Common myeloid progenitor, CD34-positive (primary cell): ENCODE results near the gene SMARCD1.

ENCODE experiments used
- CTCF ChIA-PET: fragments of 350-600 bp; sonication (Branson Sonifier 250); formaldehyde crosslinking; loops from one replicate; lab custom pipeline; 2021; ENCODE audit warnings: antibody characterized with exemption; lab: Charles Lee
- POLR2A ChIA-PET: fragments of 350-600 bp; sonication (Branson Sonifier 250); formaldehyde crosslinking; loops from one replicate; lab custom pipeline; 2021; ENCODE audit warnings: antibody characterized with exemption; lab: Charles Lee
- DNase-seq, 3 donors: peaks; one replicate each; pipeline versions ENCODE4 v3.0.0 to v3.0.0-alpha.2; 2013
- H3K27ac ChIP-seq, 2 experiments: 1 replicate in 1 of 2; 2 replicates in 1 of 2; pipeline ENCODE4 v1.7.0; 2013; ENCODE audit warnings: inconsistent platforms in 2 of 2, low read length in 2 of 2, mild to moderate bottlenecking in 2 of 2, low read depth in 1 of 2, moderate library complexity in 1 of 2; ENCODE audit not compliant: severe bottlenecking in 2 of 2, insufficient read depth in 1 of 2, poor library complexity in 1 of 2
- H3K27me3 ChIP-seq, 5 experiments: replicated peaks in 2 of 5; 1 replicate in 3 of 5; 2 replicates in 2 of 5; pipeline versions ENCODE4 v1.6.1 to v1.7.0; 2013; ENCODE audit warnings: low read length in 4 of 5, mild to moderate bottlenecking in 2 of 5, moderate library complexity in 2 of 5, inconsistent platforms in 1 of 5; ENCODE audit not compliant: insufficient read depth in 5 of 5, control insufficient read depth in 4 of 5
- H3K36me3 ChIP-seq, 4 experiments: 1 replicate in 2 of 4; 2 replicates in 2 of 4; pipeline versions ENCODE4 v1.6.1 to v1.7.0; 2013; ENCODE audit warnings: low read length in 3 of 4, control low read depth in 1 of 4, mild to moderate bottlenecking in 1 of 4; ENCODE audit not compliant: control insufficient read depth in 4 of 4, insufficient read depth in 4 of 4
- H3K4me1 ChIP-seq, 4 experiments: 1 replicate in 3 of 4; 2 replicates in 1 of 4; pipeline versions ENCODE4 v1.6.1 to v1.7.1; 2013; ENCODE audit warnings: low read length in 3 of 4, mild to moderate bottlenecking in 3 of 4, control low read depth in 1 of 4, inconsistent platforms in 1 of 4, moderate library complexity in 1 of 4; ENCODE audit not compliant: control insufficient read depth in 4 of 4, insufficient read depth in 4 of 4; ENCODE audit errors: control extremely low read depth in 1 of 4
- H3K4me3 ChIP-seq, 7 experiments: 1 replicate in 4 of 7; 2 replicates in 3 of 7; pipeline versions ENCODE4 v1.5.1 to v1.7.0; 2013; ENCODE audit warnings: mild to moderate bottlenecking in 7 of 7, low read length in 6 of 7, moderate library complexity in 6 of 7, inconsistent platforms in 2 of 7, low read depth in 2 of 7, control low read depth in 1 of 7; ENCODE audit not compliant: insufficient read depth in 4 of 7, control insufficient read depth in 1 of 7; ENCODE audit errors: extremely low read depth in 1 of 7
- H3K9me3 ChIP-seq, 5 experiments: 1 replicate in 4 of 5; 2 replicates in 1 of 5; pipeline versions ENCODE4 v1.6.1 to v1.7.1; 2013; ENCODE audit warnings: low read length in 4 of 5, mild to moderate bottlenecking in 2 of 5, inconsistent platforms in 1 of 5, low read depth in 1 of 5, moderate library complexity in 1 of 5; ENCODE audit not compliant: control insufficient read depth in 4 of 5, insufficient read depth in 2 of 5; ENCODE audit errors: control extremely low read depth in 1 of 5
- WGBS: methylation state at CpG from one replicate; pipeline ENCODE4 v1.1.5; 2013; ENCODE audit not compliant: insufficient coverage; 5-methylcytosine and 5-hydroxymethylcytosine counted together

Gene SMARCD1

DNA sequence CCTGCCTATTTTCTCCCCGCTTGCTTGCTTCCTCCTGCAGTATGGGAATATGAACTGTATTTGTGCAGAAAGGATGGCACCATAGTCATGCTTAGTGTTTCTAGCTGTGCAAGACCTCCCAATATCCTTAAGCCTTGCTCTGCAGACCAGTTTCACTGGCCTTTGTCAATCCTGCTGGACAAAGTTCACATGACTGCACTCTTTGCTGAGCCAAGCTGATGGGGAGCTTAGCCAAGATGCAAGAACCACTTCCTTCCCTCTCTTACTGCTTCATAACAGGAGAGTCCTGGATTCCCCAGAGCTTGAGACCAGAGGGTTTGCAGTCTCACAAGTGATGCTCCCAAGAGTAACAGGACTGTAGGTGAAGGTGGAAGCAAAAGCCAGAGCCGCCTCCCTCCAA is 24.0 kb upstream of the SMARCD1 start:
- Histone ChIP-seq H3K4me3 (no peak overlapping the region), H3K9me3 (no peaks in the 10 kb centered on the region), H3K27me3 (peaks cover 0 to 32% (median 20%) of the 10 kb centered on the region in 5 experiments), H3K27ac (no peak overlapping the region), H3K36me3 (no peaks in the 10 kb centered on the region), H3K4me1 (peaks cover 0 to 36% (median 27%) of the 10 kb centered on the region in 4 experiments)
- ChIA-PET CTCF (interaction anchor here (1.1 to 14.7 kb wide), 6 partner anchors 9 to 115 kb away, joined by 3 to 269 read pairs (median 22); partner anchors contain the start of gene AQP6), POLR2A (no interaction called here)
- DNase-seq = no peak
- WGBS = no CpG with 5 or more reads among the region's 2 CpGs

DNA sequence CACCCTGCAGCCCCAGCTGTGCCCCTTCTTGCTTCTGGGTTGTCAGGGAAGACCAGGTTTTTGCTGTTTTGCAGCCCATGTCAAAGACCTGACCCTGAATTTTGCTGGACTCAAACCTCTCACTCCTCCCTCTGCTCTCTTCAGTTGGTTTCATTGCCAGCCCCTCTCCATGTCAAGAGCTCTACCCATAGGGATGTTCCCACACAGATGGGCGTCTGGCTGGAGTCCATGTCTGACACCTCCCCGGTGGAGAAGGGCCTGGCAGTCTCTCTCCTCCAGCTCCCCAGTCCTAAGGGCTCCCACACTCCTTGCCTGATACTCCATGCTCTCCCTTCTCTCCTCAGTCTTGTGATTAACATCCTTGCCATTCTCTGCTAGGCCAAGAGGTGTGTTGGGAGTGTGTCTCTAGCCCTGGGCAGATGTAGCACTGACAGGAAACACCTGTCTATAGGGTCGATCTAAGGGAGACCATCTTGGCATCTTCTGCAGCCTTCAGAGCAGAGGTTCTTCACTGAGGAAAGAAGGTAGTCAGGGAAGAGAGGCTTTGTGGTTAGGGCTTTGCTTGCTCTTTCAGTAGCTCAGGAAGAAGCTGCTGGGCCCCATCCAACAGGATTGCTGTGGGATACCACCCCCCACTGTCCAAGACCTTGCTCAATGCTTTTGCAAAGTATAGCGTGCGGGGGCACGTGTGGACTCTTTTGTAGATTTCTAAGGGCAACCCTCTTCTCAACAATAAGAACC is 23.0 kb upstream of the SMARCD1 start:
- DNase-seq = no peak
- peaks cover 0 to 27% (median 20%) of the 10 kb centered on the region in 4 experiments for H3K4me1 ChIP-seq
- no peak overlapping the region for H3K27ac ChIP-seq
- WGBS = 68% methylated on average over 6 of the region's 6 CpGs
- H3K9me3 ChIP-seq = no peaks in the 10 kb centered on the region
- no peak overlapping the region for H3K4me3 ChIP-seq
- H3K27me3 ChIP-seq = peaks cover 0 to 22% (median 10%) of the 10 kb centered on the region in 5 experiments
- ChIA-PET POLR2A (no interaction called here), CTCF (interaction anchor here (0.7 to 14.7 kb wide), 10 partner anchors 8 to 116 kb away, joined by 3 to 269 read pairs (median 3); partner anchors contain the start of genes AQP5 and AQP6)
- no peaks in the 10 kb centered on the region for H3K36me3 ChIP-seq

DNA sequence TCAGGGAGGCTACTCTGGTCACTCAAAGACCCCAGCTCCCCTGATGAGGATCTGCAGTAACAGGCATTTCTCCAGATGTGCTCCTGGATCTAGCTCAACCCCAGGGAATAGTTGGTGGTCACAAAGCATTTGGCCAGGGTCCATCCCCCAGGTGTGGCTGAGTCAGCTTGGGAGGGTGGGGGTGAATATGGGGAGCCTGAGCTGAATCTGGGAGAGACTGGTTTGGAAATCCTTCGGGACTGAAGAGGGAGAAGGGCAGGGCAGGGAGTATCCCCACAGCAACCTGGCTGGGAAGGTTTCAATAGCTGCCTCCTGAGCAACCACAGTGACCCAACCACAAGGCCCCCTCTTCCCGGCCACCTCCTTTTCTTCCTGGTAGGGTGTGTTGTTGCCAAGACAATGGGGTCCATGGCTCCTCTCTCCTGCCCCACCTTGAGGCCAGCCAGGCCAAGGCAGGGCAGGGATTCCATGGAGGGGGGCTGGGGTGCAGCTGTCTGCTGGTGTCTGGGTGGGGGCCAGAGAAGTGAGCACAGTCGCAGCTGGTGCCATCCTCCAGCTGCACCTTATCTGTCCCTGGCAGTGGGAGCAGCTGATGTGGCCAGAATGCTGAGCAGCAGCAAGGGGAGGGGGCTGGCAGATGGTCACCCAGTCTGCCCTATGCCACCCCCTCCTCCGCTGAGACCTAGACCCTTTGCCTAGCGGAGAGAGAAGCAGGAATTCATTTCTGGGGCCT is 22.2 kb upstream of the SMARCD1 start:
- Histone ChIP-seq H3K36me3 (no peaks in the 10 kb centered on the region), H3K27ac (no peak overlapping the region), H3K9me3 (no peaks in the 10 kb centered on the region), H3K4me3 (no peak overlapping the region), H3K27me3 (peaks cover 0 to 20% (median 10%) of the 10 kb centered on the region in 5 experiments), H3K4me1 (peaks cover 0 to 23% (median 15%) of the 10 kb centered on the region in 4 experiments)
- 94% methylated on average over 3 of the region's 5 CpGs for WGBS
- CTCF ChIA-PET = interaction anchor here (0.7 to 14.7 kb wide), 8 partner anchors 7 to 96 kb away, joined by 3 to 269 read pairs (median 4); partner anchors contain the start of genes AQP5 and AQP6
- no peak for DNase-seq
- POLR2A ChIA-PET = no interaction called here

DNA sequence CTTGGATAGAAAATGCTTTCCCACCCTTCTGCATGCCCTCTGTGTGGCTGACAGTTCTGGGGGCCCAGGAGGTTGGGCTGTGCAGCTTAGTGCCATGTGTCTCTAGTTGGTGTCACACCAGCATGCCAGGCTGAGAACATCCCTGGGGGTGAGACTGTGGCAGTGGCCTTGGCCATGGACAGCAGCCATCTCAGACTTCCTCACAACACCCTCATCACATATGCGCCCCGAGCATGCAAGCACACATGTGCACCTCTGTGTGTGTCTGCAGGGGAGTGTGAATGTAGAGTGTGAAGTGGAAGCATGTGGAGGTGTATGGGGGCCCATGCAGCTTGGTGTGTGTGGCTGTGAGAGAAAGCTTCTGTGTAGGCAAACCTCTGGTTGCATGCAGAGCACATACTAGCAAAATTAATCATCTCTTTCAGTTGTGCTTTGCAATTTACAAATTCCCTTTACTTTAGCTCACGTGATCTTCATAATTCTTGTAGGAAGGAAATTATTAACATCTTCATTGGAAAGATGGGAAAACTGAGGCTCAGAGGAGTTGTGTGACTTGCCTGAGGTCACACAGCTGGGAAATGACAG is 19.3 kb upstream of the SMARCD1 start:
- peaks cover 0 to 8% (median 4%) of the 10 kb centered on the region in 5 experiments for H3K27me3 ChIP-seq
- no peaks in the 10 kb centered on the region for H3K36me3 ChIP-seq
- no peak overlapping the region for H3K27ac ChIP-seq
- peaks cover 0 to 8% (median 4%) of the 10 kb centered on the region in 4 experiments for H3K4me1 ChIP-seq
- no peaks in the 10 kb centered on the region for H3K9me3 ChIP-seq
- POLR2A ChIA-PET = interaction anchor here (1.4 kb wide), 1 partner anchor 99 kb away, joined by 3 read pairs; no protein-coding TSS in a partner anchor
- CTCF ChIA-PET = interaction anchor here (0.7 to 14.7 kb wide), 8 partner anchors 9 to 199 kb away, joined by 3 to 269 read pairs (median 15); partner anchors contain the start of genes AQP5, AQP6 and COX14
- WGBS = no CpG with 5 or more reads among the region's 3 CpGs
- no peak for DNase-seq
- H3K4me3 ChIP-seq = no peak overlapping the region

DNA sequence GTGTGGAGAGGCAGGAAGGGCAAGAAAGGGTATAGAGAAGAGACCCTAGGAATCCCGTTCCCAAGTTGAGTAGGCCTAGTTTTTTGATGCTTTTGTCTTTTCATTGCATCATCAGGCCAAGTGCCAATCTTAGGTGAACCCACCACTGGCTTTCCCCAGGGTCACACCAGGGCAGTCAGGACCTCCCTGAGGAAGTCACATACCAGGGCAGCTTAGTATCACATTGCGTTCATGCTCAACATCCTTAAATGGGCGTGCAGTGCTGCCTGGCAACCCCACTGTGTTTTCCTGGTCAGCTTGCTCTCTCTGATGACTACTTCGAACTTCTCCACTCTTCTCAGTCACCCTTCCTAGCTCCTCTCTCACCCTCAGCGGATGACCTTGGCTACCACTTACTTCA is 18.7 kb upstream of the SMARCD1 start:
- POLR2A ChIA-PET = interaction anchor here (1.4 kb wide), 1 partner anchor 99 kb away, joined by 3 read pairs; no protein-coding TSS in a partner anchor
- Histone ChIP-seq H3K4me3 (no peak overlapping the region), H3K4me1 (peaks cover 0 to 10% (median under 1%) of the 10 kb centered on the region in 4 experiments), H3K36me3 (no peaks in the 10 kb centered on the region), H3K9me3 (no peaks in the 10 kb centered on the region), H3K27ac (no peak overlapping the region), H3K27me3 (peaks cover 0 to 8% (median 4%) of the 10 kb centered on the region in 5 experiments)
- peak in 2 of 3 donors; percentile 50 to 55 for DNase-seq
- CTCF ChIA-PET = interaction anchor here (0.7 to 14.7 kb wide), 6 partner anchors 8 to 244 kb away, joined by 3 to 269 read pairs (median 24); partner anchors contain the start of genes AQP5 and AQP6
- 100% methylated on average over 3 of the region's 5 CpGs for WGBS

DNA sequence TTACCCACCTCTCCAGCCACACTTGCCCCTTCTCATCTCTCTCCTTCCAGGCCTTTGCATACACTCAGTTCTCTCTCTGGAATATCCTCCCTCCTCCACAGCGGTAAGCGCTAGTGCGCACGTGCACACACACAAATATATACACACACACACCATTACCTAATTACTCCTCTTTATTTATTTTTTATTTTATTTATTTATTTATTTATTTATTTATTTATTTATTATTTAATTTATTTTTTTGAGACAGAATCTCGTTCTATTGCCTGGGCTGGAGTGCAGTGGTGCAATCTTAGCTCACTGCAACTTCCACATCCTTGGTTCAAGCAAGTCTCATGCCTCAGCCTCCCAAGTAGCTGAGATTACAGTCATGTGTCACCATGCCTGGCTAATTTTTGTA is 16.1 kb upstream of the SMARCD1 start:
- DNase-seq = no peak
- no peaks in the 10 kb centered on the region for H3K9me3 ChIP-seq
- CTCF ChIA-PET = interaction anchor here (0.6 to 14.7 kb wide), 12 partner anchors 9 to 201 kb away, joined by 3 to 269 read pairs (median 20); partner anchors contain the start of genes AQP5, AQP6 and SMARCD1
- H3K4me3 ChIP-seq = no peak overlapping the region
- H3K27ac ChIP-seq = no peak overlapping the region
- H3K27me3 ChIP-seq = peaks cover 0 to 9% (median 6%) of the 10 kb centered on the region in 5 experiments
- no CpG with 5 or more reads among the region's 5 CpGs for WGBS
- POLR2A ChIA-PET = no interaction called here
- H3K36me3 ChIP-seq = no peaks in the 10 kb centered on the region
- H3K4me1 ChIP-seq = peaks cover 0 to 21% (median 0%) of the 10 kb centered on the region in 4 experiments
